Astrocyte (in vitro differentiated cells and primary cell): ENCODE measurements around the gene SIRPD. TPM values are rescaled to one million over a fixed set of nuclear protein-coding genes. Genes with fewer than 3 reads are reported as not detected.
"Not testable (repeated sequence)": the region's sequence is repeated elsewhere in the genome, so short reads cannot be mapped to it uniquely, and the experiment has no call there.

ENCODE experiments used
- DNase-seq: peaks from one replicate; pipeline ENCODE4 v3.0.0-alpha.2; 2010; ENCODE audit warnings: low read depth
- FAIRE-seq: peaks from 2 replicates; lab custom pipeline; 2011; peaks lifted over from hg19 to GRCh38; lab: Jason Lieb, UNC
- H2AFZ ChIP-seq: 2 replicates; pipeline ENCODE4 v1.6.0; 2012; ENCODE audit warnings: low read depth, low read length, inconsistent platforms
- H3K27ac ChIP-seq: 2 replicates; pipeline ENCODE4 v1.5.1; 2011; ENCODE audit warnings: low read depth, low read length, inconsistent platforms
- H3K27me3 ChIP-seq: 2 replicates; pipeline ENCODE4 v1.6.0; 2011; ENCODE audit warnings: low read length, inconsistent platforms; ENCODE audit not compliant: insufficient read depth
- H3K36me3 ChIP-seq: 2 replicates; pipeline ENCODE4 v1.5.1; 2011; ENCODE audit warnings: low read length, inconsistent platforms; ENCODE audit not compliant: insufficient read depth
- H3K4me1 ChIP-seq: 2 replicates; pipeline ENCODE4 v1.5.1; 2011; ENCODE audit warnings: low read length, inconsistent platforms; ENCODE audit not compliant: insufficient read depth
- H3K4me2 ChIP-seq: 2 replicates; pipeline ENCODE4 v1.6.0; 2012; ENCODE audit warnings: low read length, inconsistent platforms
- H3K4me3 ChIP-seq: 2 replicates; pipeline ENCODE4 v1.5.1; 2011; ENCODE audit warnings: low read depth, mild to moderate bottlenecking, low read length, inconsistent platforms; ENCODE audit not compliant: insufficient read depth
- H3K79me2 ChIP-seq: 2 replicates; pipeline ENCODE4 v1.6.0; 2012; ENCODE audit warnings: mild to moderate bottlenecking, low read length, inconsistent platforms; ENCODE audit not compliant: insufficient read depth
- H3K9ac ChIP-seq: 2 replicates; pipeline ENCODE4 v1.6.0; 2012; ENCODE audit warnings: mild to moderate bottlenecking, low read length, inconsistent platforms
- H3K9me3 ChIP-seq: 2 replicates; pipeline ENCODE4 v1.5.1; 2012; ENCODE audit warnings: low read depth, mild to moderate bottlenecking, low read length, inconsistent platforms; ENCODE audit not compliant: insufficient read depth
- H4K20me1 ChIP-seq: 2 replicates; pipeline ENCODE4 v1.6.0; 2012; ENCODE audit warnings: low read length, inconsistent platforms; ENCODE audit not compliant: insufficient read depth
- H3K27ac Mint-ChIP-seq: one replicate; pipeline ENCODE4 v1.8.0; 2021; ENCODE audit warnings: mild to moderate bottlenecking, mixed read lengths; ENCODE audit not compliant: unreplicated experiment
- H3K27me3 Mint-ChIP-seq: one replicate; pipeline ENCODE4 v1.8.0; 2021; ENCODE audit warnings: low read depth, mixed read lengths; ENCODE audit not compliant: unreplicated experiment
- H3K36me3 Mint-ChIP-seq: one replicate; pipeline ENCODE4 v1.8.0; 2021; ENCODE audit warnings: low read depth, mixed read lengths; ENCODE audit not compliant: unreplicated experiment
- H3K4me1 Mint-ChIP-seq: one replicate; pipeline ENCODE4 v1.8.0; 2021; ENCODE audit warnings: low read depth, mixed read lengths; ENCODE audit not compliant: unreplicated experiment
- H3K4me3 Mint-ChIP-seq: one replicate; pipeline ENCODE4 v1.8.0; 2021; ENCODE audit warnings: mild to moderate bottlenecking, moderate library complexity, mixed read lengths; ENCODE audit not compliant: unreplicated experiment
- H3K9me3 Mint-ChIP-seq: one replicate; pipeline ENCODE4 v1.8.0; 2021; ENCODE audit warnings: mild to moderate bottlenecking, mixed read lengths; ENCODE audit not compliant: unreplicated experiment
- CTCF ChIP-seq: IDR thresholded peaks from 2 replicates; pipeline ENCODE4 v1.5.1; 2011; ENCODE audit warnings: low read depth, mild to moderate bottlenecking, inconsistent platforms, low read length, moderate library complexity; ENCODE audit not compliant: insufficient read depth
- EZH2 ChIP-seq: IDR thresholded peaks from 2 replicates; pipeline ENCODE4 v1.6.1; 2012; ENCODE audit warnings: mild to moderate bottlenecking, low read length, inconsistent platforms; ENCODE audit not compliant: insufficient read depth
- total RNA-seq: library from RNA; stranded (reverse); gene quantifications from 2 replicates; pipeline ENCODE4 v1.2.1, GENCODE V29; 2021

Gene SIRPD
- total RNA-seq, 1 donor from 2014 or later = not detected

GRCh38 chr20:1579488-1579887 is 22.0 kb upstream of the SIRPD start:
- H3K27ac Mint-ChIP-seq = no peak overlapping the region
- FAIRE-seq (no peak), DNase-seq (no peak)
- no peaks in the 10 kb centered on the region for H3K9me3 Mint-ChIP-seq
- H4K20me1 ChIP-seq = no peaks in the 10 kb centered on the region
- H3K79me2 ChIP-seq = no peaks in the 10 kb centered on the region
- no peak overlapping the region for H2AFZ ChIP-seq
- H3K4me3 Mint-ChIP-seq = no peak overlapping the region
- no peaks in the 10 kb centered on the region for H3K36me3 ChIP-seq
- H3K4me3 ChIP-seq = no peak overlapping the region
- H3K36me3 Mint-ChIP-seq = no peaks in the 10 kb centered on the region
- H3K4me1 ChIP-seq = no peaks in the 10 kb centered on the region
- H3K9me3 ChIP-seq = no peaks in the 10 kb centered on the region
- TF ChIP-seq CTCF (no peak), EZH2 (no peak)
- H3K27me3 ChIP-seq = no peaks in the 10 kb centered on the region
- no peak overlapping the region for H3K4me2 ChIP-seq
- H3K27me3 Mint-ChIP-seq = peaks cover 2% of the 10 kb centered on the region
- H3K27ac ChIP-seq = no peak overlapping the region
- no peak overlapping the region for H3K9ac ChIP-seq
- no peaks in the 10 kb centered on the region for H3K4me1 Mint-ChIP-seq

DNA sequence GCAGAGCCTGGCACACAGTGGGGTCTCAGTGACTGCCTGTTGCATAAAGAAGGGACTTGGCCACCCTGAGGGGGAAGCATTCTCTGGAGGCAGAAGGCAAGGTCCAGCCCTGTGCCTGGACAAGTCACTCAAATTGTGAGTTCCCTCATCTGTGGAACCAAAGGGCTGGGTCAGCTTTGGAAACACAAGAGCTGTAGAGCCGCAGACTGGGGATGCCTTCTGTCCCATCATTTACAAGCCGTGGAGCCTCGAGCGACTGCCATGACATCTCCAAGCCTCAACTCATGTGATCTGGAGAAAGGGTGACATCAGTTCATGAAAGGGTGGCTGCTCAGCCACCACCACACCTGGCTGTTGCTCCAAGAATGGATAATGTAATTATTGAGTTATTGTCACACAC is 20.4 kb upstream of the SIRPD start:
- H3K4me1 Mint-ChIP-seq = no peaks in the 10 kb centered on the region
- no peak overlapping the region for H3K27ac Mint-ChIP-seq
- no peak overlapping the region for H3K4me2 ChIP-seq
- no peaks in the 10 kb centered on the region for H4K20me1 ChIP-seq
- DNase-seq = no peak
- no peaks in the 10 kb centered on the region for H3K9me3 Mint-ChIP-seq
- FAIRE-seq = no peak
- H3K79me2 ChIP-seq = no peaks in the 10 kb centered on the region
- H3K4me1 ChIP-seq = no peaks in the 10 kb centered on the region
- TF ChIP-seq EZH2 (no peak), CTCF (no peak)
- H3K9ac ChIP-seq = no peak overlapping the region
- H3K4me3 ChIP-seq = no peak overlapping the region
- no peaks in the 10 kb centered on the region for H3K9me3 ChIP-seq
- H2AFZ ChIP-seq = no peak overlapping the region
- H3K36me3 Mint-ChIP-seq = no peaks in the 10 kb centered on the region
- H3K27me3 Mint-ChIP-seq = peaks cover 2% of the 10 kb centered on the region
- no peaks in the 10 kb centered on the region for H3K36me3 ChIP-seq
- no peak overlapping the region for H3K4me3 Mint-ChIP-seq
- no peaks in the 10 kb centered on the region for H3K27me3 ChIP-seq
- no peak overlapping the region for H3K27ac ChIP-seq

DNA sequence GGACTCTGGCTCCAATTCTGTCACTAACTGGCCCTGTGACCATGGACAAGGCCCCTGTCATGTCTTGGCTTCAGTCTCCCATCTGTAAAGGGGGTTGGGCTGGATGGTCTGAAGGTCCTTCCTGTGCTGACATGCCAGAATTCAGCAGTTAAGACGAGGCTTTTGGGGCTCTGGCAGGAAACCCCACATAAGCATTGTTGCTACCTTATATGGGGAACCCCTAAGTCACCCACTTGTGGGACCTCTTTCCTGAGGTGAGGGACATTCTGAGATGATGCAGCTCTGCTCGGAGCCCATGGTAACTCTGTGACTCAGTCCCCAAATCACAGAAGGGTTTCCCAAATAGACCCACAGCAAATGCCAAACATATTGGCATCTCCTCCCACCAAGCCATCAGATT is 19.8 kb upstream of the SIRPD start:
- H3K9me3 Mint-ChIP-seq, H3K36me3 ChIP-seq, FAIRE-seq, H4K20me1 ChIP-seq, H2AFZ ChIP-seq, H3K4me2 ChIP-seq, H3K27me3 Mint-ChIP-seq, H3K27me3 ChIP-seq, DNase-seq, H3K36me3 Mint-ChIP-seq, H3K9me3 ChIP-seq, H3K4me1 Mint-ChIP-seq, H3K27ac Mint-ChIP-seq, H3K4me1 ChIP-seq, H3K79me2 ChIP-seq, H3K27ac ChIP-seq, H3K4me3 ChIP-seq, H3K9ac ChIP-seq, H3K4me3 Mint-ChIP-seq: not testable (repeated sequence)
